NCI-H146 treated with DMSO at 0.1 percent for 48 hours (cell line): ENCODE measurements around the gene SGPL1.

Experiments
- DNase-seq: peaks from one replicate; lab custom pipeline; 2025; ENCODE audit not compliant: unreplicated experiment; lab: John Stamatoyannopoulos, UW

Gene SGPL1

GRCh38 chr10:70779511-70780369 lies 36.0 kb upstream of the SGPL1 start:
- DNase-seq: no peak

GRCh38 chr10:70780370-70780760 lies 35.4 kb upstream of the SGPL1 start:
- DNase-seq: no peak

- no peak for DNase-seq
These were observed 35.0 kb upstream of the SGPL1 start for GRCh38 chr10:70780772-70781171.

- no peak for DNase-seq
These were observed 34.2 kb upstream of the SGPL1 start for GRCh38 chr10:70781461-70782051.

- no peak for DNase-seq
These were observed 33.5 kb upstream of the SGPL1 start for GRCh38 chr10:70782086-70782745.

GRCh38 chr10:70782746-70783680 lies 32.7 kb upstream of the SGPL1 start:
- no peak for DNase-seq

GRCh38 chr10:70784016-70784415 lies 31.7 kb upstream of the SGPL1 start:
- DNase-seq: no peak

- DNase-seq: no peak
These were observed 31.3 kb upstream of the SGPL1 start for GRCh38 chr10:70784471-70784870.

GRCh38 chr10:70785190-70785589 lies 30.6 kb upstream of the SGPL1 start, which contains the start of gene TBATA:
TBATA (minus strand) TSS chr10:70785377; CDS start chr10:70783379, 1,998 bp downstream.
- no peak for DNase-seq

GRCh38 chr10:70786799-70787415 lies 28.8 kb upstream of the SGPL1 start:
- no peak for DNase-seq

- no peak for DNase-seq
These were observed 24.2 kb upstream of the SGPL1 start for GRCh38 chr10:70791386-70792039.

GRCh38 chr10:70795613-70796012 lies 20.1 kb upstream of the SGPL1 start:
- DNase-seq: no peak

- DNase-seq: no peak
These were observed 17.9 kb upstream of the SGPL1 start for GRCh38 chr10:70797840-70798239.

GRCh38 chr10:70799124-70799523 lies 16.6 kb upstream of the SGPL1 start:
- DNase-seq: no peak

- DNase-seq: no peak
These were observed 13.9 kb upstream of the SGPL1 start for GRCh38 chr10:70801854-70802253.

GRCh38 chr10:70803775-70804420 lies 11.8 kb upstream of the SGPL1 start:
- peak; percentile 86 for DNase-seq

GRCh38 chr10:70804421-70804808 lies 11.3 kb upstream of the SGPL1 start:
- no peak for DNase-seq

GRCh38 chr10:70805619-70806215 lies 10.0 kb upstream of the SGPL1 start:
- DNase-seq: no peak

GRCh38 chr10:70806841-70807240 lies 8.9 kb upstream of the SGPL1 start:
- no peak for DNase-seq
